AG09319 (cell line): Measurements from ENCODE around the gene RGS17.
A peak's percentile ranks its signal among the peaks of the same experiment; 100 is the strongest.

Source experiments
- DNase-seq: peaks from one replicate; pipeline ENCODE4 v3.0.0-alpha.2; 2010; ENCODE audit warnings: low read depth; ENCODE audit errors: extremely low read depth
- TF ChIP-seq, protein P1 (sequence below): IDR thresholded peaks from 2 replicates; pipeline ENCODE4 v1.5.1; 2011; ENCODE audit warnings: low read depth, mild to moderate bottlenecking, inconsistent platforms, low read length, moderate library complexity

RGS17 gene

DNA sequence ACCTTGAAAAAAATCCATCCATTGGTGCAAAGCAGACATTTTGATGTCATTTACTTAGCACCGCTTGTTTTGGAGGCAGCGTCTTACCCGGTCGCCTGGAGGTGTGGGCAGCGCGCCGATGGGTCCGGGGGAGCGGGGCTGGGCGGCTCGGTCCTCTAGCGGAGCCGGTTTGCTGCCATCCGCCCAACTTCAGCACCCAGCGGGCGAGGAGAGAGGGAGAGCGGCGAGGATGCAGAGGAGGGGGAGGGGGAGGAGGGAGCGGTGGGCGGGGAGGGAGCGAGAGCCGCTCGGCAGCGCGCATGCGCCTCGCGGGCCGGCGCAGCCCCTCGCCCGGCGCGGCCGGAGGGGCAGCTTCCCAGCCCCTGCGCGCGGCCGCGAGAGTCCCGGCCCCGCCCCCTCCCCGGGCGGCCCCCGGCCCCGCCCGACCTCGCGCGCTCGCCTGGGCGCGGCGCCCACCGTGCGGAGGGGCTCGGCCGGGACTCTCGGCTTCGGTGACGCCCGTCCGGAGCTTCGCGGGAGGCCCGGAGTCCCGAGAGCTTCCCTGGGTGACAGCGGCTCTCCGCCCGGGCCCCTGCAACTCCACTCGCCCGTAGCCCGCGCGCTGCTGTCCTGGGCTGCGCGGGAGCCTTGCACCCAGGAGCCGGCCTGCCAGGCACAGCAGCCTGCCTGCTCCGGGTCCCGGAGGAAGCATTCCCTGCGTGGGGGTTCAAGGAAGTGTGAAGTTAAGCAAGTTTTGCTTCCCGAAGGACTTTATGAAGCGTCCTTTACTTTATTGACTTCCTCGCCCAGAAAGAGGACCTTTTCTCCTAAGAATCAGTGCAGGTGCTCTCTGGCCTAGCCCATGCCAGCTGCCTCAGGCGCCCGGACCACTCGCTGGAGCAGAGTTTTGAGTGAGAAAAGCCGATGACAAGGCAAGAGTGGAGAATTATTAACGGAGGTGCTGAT is at the start of gene RGS17:
Gene RGS17, minus strand, starts transcription at position 246 of the 945 bp plus-strand sequence. CDS start 87,264 bp downstream, outside the sequence.
- DNase-seq: peak; percentile 32

DNA sequence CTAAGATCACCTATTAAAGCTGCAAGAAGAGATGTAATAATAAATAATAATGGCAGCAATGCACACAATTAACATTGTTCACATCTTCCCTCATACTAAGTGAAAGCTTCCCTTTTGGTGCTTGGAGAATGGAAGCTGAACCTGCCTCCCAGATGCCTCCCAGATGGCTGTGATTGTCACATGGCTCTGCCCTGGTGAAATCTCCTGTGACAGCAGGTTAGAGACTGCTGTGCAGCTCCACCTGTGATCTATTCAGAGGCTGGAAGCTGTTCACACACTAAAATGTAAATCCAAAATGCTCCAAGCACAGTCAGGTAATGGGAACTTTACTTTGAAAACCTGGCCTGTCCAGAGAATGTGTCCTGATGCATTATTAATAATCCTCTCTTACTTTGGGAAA is 41.7 kb upstream of the RGS17 start:
- no peak for DNase-seq

More for the DNA sequence above, at the start of gene RGS17:
- TF ChIP-seq, protein P1, sequence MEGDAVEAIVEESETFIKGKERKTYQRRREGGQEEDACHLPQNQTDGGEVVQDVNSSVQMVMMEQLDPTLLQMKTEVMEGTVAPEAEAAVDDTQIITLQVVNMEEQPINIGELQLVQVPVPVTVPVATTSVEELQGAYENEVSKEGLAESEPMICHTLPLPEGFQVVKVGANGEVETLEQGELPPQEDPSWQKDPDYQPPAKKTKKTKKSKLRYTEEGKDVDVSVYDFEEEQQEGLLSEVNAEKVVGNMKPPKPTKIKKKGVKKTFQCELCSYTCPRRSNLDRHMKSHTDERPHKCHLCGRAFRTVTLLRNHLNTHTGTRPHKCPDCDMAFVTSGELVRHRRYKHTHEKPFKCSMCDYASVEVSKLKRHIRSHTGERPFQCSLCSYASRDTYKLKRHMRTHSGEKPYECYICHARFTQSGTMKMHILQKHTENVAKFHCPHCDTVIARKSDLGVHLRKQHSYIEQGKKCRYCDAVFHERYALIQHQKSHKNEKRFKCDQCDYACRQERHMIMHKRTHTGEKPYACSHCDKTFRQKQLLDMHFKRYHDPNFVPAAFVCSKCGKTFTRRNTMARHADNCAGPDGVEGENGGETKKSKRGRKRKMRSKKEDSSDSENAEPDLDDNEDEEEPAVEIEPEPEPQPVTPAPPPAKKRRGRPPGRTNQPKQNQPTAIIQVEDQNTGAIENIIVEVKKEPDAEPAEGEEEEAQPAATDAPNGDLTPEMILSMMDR: no peak

GRCh38 chr6:153170511-153170910 is 39.4 kb upstream of the RGS17 start:
- TF ChIP-seq, protein P1: no peak
- no peak for DNase-seq

More for the DNA sequence above, 41.7 kb upstream of the RGS17 start:
- TF ChIP-seq, protein P1: no peak

DNA sequence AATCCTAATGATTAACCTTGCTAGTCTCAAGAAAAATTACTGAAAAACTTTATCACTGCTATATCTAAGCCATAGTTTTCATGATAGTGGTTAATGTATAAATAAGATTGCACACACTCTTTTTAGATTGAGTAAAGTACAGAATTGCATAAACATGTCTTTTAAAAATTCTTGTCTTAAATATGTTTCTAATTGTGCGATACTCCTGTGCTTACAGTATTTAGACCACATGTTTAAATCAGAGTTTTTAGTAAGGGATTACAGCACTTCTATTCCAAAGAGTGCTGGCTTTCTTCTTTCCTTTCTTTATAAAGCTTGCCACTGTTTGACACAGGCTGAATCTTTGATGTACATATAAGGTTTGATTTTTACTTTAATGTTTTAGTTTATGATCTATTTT is 36.8 kb upstream of the RGS17 start:
- DNase-seq: no peak
- TF ChIP-seq, protein P1: no peak

- DNase-seq: peak; percentile 28
These were observed 36.2 kb upstream of the RGS17 start for GRCh38 chr6:153167061-153167891.

DNA sequence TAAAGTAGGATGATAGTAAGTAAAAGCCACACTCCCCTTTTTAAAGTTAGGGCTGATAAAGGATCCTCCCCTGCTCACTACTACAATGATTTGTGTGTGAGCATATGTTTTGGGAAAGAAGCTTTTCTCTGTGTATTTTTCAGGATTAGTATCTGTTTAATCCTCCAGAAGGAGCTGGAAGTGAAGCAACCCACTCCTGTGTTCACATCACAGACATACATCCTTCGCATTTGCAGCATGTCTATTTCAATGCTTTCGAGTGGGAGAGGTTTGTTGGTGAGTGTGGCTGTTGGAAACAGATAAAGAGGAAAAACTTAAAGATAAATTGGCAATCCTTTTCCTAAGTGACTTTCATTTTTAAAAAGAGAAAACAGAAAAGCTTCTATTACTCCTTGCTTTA is 31.6 kb upstream of the RGS17 start:
- TF ChIP-seq, protein P1: no peak
- DNase-seq: no peak

More at GRCh38 chr6:153167061-153167891, 36.2 kb upstream of the RGS17 start:
- TF ChIP-seq, protein P1: no peak
